ENCODE data around the gene WIF1.
A peak's percentile ranks its signal among the peaks of the same experiment; 100 is the strongest.

WIF1 gene

GRCh38 chr12:65094722-65095121 lies 26.4 kb downstream of the WIF1 start (continued):
- TF ChIP-seq, protein P1, sequence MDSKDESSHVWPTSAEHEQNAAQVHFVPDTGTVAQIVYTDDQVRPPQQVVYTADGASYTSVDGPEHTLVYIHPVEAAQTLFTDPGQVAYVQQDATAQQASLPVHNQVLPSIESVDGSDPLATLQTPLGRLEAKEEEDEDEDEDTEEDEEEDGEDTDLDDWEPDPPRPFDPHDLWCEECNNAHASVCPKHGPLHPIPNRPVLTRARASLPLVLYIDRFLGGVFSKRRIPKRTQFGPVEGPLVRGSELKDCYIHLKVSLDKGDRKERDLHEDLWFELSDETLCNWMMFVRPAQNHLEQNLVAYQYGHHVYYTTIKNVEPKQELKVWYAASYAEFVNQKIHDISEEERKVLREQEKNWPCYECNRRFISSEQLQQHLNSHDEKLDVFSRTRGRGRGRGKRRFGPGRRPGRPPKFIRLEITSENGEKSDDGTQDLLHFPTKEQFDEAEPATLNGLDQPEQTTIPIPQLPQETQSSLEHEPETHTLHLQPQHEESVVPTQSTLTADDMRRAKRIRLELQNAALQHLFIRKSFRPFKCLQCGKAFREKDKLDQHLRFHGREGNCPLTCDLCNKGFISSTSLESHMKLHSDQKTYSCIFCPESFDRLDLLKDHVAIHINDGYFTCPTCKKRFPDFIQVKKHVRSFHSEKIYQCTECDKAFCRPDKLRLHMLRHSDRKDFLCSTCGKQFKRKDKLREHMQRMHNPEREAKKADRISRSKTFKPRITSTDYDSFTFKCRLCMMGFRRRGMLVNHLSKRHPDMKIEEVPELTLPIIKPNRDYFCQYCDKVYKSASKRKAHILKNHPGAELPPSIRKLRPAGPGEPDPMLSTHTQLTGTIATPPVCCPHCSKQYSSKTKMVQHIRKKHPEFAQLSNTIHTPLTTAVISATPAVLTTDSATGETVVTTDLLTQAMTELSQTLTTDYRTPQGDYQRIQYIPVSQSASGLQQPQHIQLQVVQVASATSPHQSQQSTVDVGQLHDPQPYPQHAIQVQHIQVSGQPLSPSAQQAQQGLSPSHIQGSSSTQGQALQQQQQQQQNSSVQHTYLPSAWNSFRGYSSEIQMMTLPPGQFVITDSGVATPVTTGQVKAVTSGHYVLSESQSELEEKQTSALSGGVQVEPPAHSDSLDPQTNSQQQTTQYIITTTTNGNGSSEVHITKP (tag by site-specific recombination; IDR thresholded peaks at IDR 0.05) = no peak
- TF ChIP-seq ZNF302 (tag by site-specific recombination; IDR thresholded peaks at IDR 0.05; ENCODE audit: low read depth) (no peak), ZNF548 (tag by site-specific recombination; IDR thresholded peaks at IDR 0.05) (no peak), ZNF341 (tag by site-specific recombination; IDR thresholded peaks at IDR 0.05; ENCODE audit: low read depth) (no peak), ZFHX2 (tag by site-specific recombination; conservative IDR thresholded peaks at IDR 0.05) (no peak), ZNF155 (tag by site-specific recombination; IDR thresholded peaks at IDR 0.05) (no peak), ZNF621 (tag by site-specific recombination; IDR thresholded peaks at IDR 0.05) (no peak), ZNF473 (tag by site-specific recombination; IDR thresholded peaks at IDR 0.05) (no peak), SCRT2 (tag by site-specific recombination; IDR thresholded peaks at IDR 0.05) (no peak), REST (tag by site-specific recombination; IDR thresholded peaks at IDR 0.05) (peak; percentile 61; the same call in 1 of the 2 replicates), BCL11A (tag by site-specific recombination; IDR thresholded peaks at IDR 0.05; ENCODE audit: low read depth) (no peak), ZNF571 (tag by site-specific recombination; IDR thresholded peaks at IDR 0.05) (no peak), ZNF391 (tag by site-specific recombination; IDR thresholded peaks at IDR 0.05; ENCODE audit: borderline replicate concordance, low read depth) (no peak), YY1 (tag by site-specific recombination; IDR thresholded peaks at IDR 0.05) (no peak), ZBTB11 (tag by site-specific recombination; conservative IDR thresholded peaks at IDR 0.05; ENCODE audit: low read depth) (peak; percentile 80), GLIS1 (tag by site-specific recombination; IDR thresholded peaks at IDR 0.05) (no peak), KLF10 (tag by site-specific recombination; IDR thresholded peaks at IDR 0.05) (no peak), ZNF585B (tag by site-specific recombination; IDR thresholded peaks at IDR 0.05) (no peak), ZNF366 (tag by site-specific recombination; conservative IDR thresholded peaks at IDR 0.05) (no peak), ZNF707 (tag by site-specific recombination; IDR thresholded peaks at IDR 0.05) (no peak), ZNF701 (tag by site-specific recombination; IDR thresholded peaks at IDR 0.05) (no peak), ZNF362 (tag by site-specific recombination; IDR thresholded peaks at IDR 0.05) (no peak)
- TF ChIP-seq, protein P2, sequence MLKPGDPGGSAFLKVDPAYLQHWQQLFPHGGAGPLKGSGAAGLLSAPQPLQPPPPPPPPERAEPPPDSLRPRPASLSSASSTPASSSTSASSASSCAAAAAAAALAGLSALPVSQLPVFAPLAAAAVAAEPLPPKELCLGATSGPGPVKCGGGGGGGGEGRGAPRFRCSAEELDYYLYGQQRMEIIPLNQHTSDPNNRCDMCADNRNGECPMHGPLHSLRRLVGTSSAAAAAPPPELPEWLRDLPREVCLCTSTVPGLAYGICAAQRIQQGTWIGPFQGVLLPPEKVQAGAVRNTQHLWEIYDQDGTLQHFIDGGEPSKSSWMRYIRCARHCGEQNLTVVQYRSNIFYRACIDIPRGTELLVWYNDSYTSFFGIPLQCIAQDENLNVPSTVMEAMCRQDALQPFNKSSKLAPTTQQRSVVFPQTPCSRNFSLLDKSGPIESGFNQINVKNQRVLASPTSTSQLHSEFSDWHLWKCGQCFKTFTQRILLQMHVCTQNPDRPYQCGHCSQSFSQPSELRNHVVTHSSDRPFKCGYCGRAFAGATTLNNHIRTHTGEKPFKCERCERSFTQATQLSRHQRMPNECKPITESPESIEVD (tag by site-specific recombination; IDR thresholded peaks at IDR 0.05) = no peak
- TF ChIP-seq, protein P3, sequence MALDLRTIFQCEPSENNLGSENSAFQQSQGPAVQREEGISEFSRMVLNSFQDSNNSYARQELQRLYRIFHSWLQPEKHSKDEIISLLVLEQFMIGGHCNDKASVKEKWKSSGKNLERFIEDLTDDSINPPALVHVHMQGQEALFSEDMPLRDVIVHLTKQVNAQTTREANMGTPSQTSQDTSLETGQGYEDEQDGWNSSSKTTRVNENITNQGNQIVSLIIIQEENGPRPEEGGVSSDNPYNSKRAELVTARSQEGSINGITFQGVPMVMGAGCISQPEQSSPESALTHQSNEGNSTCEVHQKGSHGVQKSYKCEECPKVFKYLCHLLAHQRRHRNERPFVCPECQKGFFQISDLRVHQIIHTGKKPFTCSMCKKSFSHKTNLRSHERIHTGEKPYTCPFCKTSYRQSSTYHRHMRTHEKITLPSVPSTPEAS (tag by site-specific recombination; IDR thresholded peaks at IDR 0.05) = no peak
- TF ChIP-seq, protein P4, sequence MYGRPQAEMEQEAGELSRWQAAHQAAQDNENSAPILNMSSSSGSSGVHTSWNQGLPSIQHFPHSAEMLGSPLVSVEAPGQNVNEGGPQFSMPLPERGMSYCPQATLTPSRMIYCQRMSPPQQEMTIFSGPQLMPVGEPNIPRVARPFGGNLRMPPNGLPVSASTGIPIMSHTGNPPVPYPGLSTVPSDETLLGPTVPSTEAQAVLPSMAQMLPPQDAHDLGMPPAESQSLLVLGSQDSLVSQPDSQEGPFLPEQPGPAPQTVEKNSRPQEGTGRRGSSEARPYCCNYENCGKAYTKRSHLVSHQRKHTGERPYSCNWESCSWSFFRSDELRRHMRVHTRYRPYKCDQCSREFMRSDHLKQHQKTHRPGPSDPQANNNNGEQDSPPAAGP (tag by site-specific recombination; IDR thresholded peaks at IDR 0.05) = no peak

Data from HEK293 (cell line).